HL-60 (cell line): ENCODE measurements around the gene PCSK1.
"Not testable (repeated sequence)": the region's sequence is repeated elsewhere in the genome, so short reads cannot be mapped to it uniquely, and the experiment has no call there.

Experiments used
- CTCF ChIP-seq: IDR thresholded peaks from one replicate; pipeline ENCODE4 v1.5.1; 2011; ENCODE audit warnings: low read length, control low read depth, inconsistent platforms; ENCODE audit not compliant: insufficient read depth
- GABPA ChIP-seq: IDR thresholded peaks from 2 replicates; pipeline ENCODE4 v1.6.1; 2012; ENCODE audit warnings: low read depth
- POLR2AphosphoS5 ChIP-seq: IDR thresholded peaks from 2 replicates; pipeline ENCODE4 v1.6.1; 2012; ENCODE audit warnings: low read depth
- SPI1 ChIP-seq: IDR thresholded peaks from 2 replicates; pipeline ENCODE4 v1.6.1; 2012; ENCODE audit warnings: low read depth, mild to moderate bottlenecking, borderline replicate concordance

- not testable (repeated sequence) for TF ChIP-seq CTCF, SPI1, POLR2AphosphoS5, GABPA
Observed at GRCh38 chr5:96367337-96367736, 65.7 kb downstream of the PCSK1 start.
